Measurements from ENCODE around the gene MTA2.

DNA sequence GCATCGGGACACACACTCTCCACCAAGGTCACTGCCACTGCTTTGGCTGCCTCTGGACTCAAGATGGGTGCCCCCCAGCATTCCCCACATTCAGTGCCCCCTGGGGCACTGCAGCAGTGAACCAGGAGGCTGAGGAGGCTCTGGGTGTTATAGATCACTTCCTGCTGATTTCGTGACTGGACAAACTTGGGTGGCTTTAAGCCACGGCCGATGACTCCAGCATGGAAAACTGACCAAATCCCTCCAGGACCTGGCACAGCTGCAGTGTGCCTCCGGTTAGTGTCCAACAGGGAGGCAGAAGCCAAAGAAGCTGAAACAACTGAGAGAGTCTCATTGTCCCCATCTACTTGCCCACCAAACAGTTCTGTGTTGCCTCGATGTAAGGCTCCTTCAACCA is 45.9 kb upstream of the MTA2 start:
- no peak for TF ChIP-seq POLR2A (IDR thresholded peaks at IDR 0.05)
- TF ChIP-seq, protein P1, sequence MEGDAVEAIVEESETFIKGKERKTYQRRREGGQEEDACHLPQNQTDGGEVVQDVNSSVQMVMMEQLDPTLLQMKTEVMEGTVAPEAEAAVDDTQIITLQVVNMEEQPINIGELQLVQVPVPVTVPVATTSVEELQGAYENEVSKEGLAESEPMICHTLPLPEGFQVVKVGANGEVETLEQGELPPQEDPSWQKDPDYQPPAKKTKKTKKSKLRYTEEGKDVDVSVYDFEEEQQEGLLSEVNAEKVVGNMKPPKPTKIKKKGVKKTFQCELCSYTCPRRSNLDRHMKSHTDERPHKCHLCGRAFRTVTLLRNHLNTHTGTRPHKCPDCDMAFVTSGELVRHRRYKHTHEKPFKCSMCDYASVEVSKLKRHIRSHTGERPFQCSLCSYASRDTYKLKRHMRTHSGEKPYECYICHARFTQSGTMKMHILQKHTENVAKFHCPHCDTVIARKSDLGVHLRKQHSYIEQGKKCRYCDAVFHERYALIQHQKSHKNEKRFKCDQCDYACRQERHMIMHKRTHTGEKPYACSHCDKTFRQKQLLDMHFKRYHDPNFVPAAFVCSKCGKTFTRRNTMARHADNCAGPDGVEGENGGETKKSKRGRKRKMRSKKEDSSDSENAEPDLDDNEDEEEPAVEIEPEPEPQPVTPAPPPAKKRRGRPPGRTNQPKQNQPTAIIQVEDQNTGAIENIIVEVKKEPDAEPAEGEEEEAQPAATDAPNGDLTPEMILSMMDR (IDR thresholded peaks at IDR 0.05), result no peak

All from uterus (tissue), 2 donors.